Measurements from ENCODE around the gene NOP16. TPM values are rescaled to one million over a fixed set of nuclear protein-coding genes. Genes with fewer than 3 reads are reported as not detected.

The NOP16 gene
- total and polyA plus RNA-seq, 8 donors = 4.7 to 23.2 (median 10.2) TPM

- Histone ChIP-seq H3K9me3 (no peaks in the 10 kb centered on the region), H3K27ac (no peak overlapping the region), H3K4me1 (peaks cover 0 to 8% (median 0%) of the 10 kb centered on the region in 3 donors), H3K36me3 (peaks cover 0 to 5% (median 0%) of the 10 kb centered on the region in 3 donors), H3K4me3 (no peak overlapping the region), H3K27me3 (no peaks in the 10 kb centered on the region)
- TF ChIP-seq CTCF (IDR thresholded peaks at IDR 0.05) = no peak
- WGBS, 2 donors = 93 to 96% methylated on average over 9 of the region's 9 CpGs
- FAIRE-seq (no peak), DNase-seq (peak in 1 of 6 donors; percentile 38), ATAC-seq (no peak)
- intact Hi-C loops (cut with DNase I) = no loop called here
Measured at GRCh38 chr5:176394096-176394495, 5.7 kb upstream of the NOP16 start.

- intact Hi-C loops (cut with DNase I) = no loop called here
- H3K9me3 ChIP-seq = no peaks in the 10 kb centered on the region
- TF ChIP-seq CTCF (IDR thresholded peaks at IDR 0.05) = no peak
- no peak overlapping the region for H3K27ac ChIP-seq
- H3K4me3 ChIP-seq = no peak overlapping the region
- DNase-seq = peak in 1 of 6 donors; percentile 56
- H3K4me1 ChIP-seq = peaks cover 0 to 12% (median 0%) of the 10 kb centered on the region in 3 donors
- peaks cover 0 to 5% (median 0%) of the 10 kb centered on the region in 3 donors for H3K36me3 ChIP-seq
- ATAC-seq = no peak
- FAIRE-seq = no peak
- H3K27me3 ChIP-seq = no peaks in the 10 kb centered on the region
- WGBS, 2 donors = 89 to 90% methylated on average over 11 of the region's 11 CpGs
Measured at GRCh38 chr5:176392526-176392925, 4.1 kb upstream of the NOP16 start.

GRCh38 chr5:176391999-176392398 is 3.6 kb upstream of the NOP16 start:
- ATAC-seq (no peak), DNase-seq (no peak), FAIRE-seq (no peak)
- Histone ChIP-seq H3K36me3 (peaks cover 0 to 5% (median 0%) of the 10 kb centered on the region in 3 donors), H3K27me3 (no peaks in the 10 kb centered on the region), H3K9me3 (no peaks in the 10 kb centered on the region), H3K27ac (no peak overlapping the region), H3K4me1 (peaks cover 0 to 18% (median 0%) of the 10 kb centered on the region in 3 donors), H3K4me3 (no peak overlapping the region)
- intact Hi-C loops (cut with DNase I) = no loop called here
- 90 to 91% methylated on average over 4 of the region's 4 CpGs for WGBS, 2 donors
- no peak for TF ChIP-seq CTCF (IDR thresholded peaks at IDR 0.05)

GRCh38 chr5:176391479-176391878 is 3.1 kb upstream of the NOP16 start:
- Histone ChIP-seq H3K36me3 (peaks cover 0 to 5% (median 0%) of the 10 kb centered on the region in 3 donors), H3K4me1 (peaks cover 0 to 23% (median 0%) of the 10 kb centered on the region in 3 donors), H3K9me3 (no peaks in the 10 kb centered on the region), H3K27ac (no peak overlapping the region), H3K27me3 (no peaks in the 10 kb centered on the region), H3K4me3 (no peak overlapping the region)
- FAIRE-seq (no peak), DNase-seq (no peak), ATAC-seq (no peak)
- TF ChIP-seq CTCF (IDR thresholded peaks at IDR 0.05) = no peak
- intact Hi-C loops (cut with DNase I) = no loop called here
- WGBS, 2 donors = 89 to 92% methylated on average over 4 of the region's 4 CpGs
